SH-SY5Y (cell line): ENCODE data around the gene LYPD6B.

Experiments
- GATA2 ChIP-seq: IDR thresholded peaks from 2 replicates; pipeline ENCODE4 v1.6.1; 2011; ENCODE audit warnings: mild to moderate bottlenecking, low read depth, low read length
- GATA3 ChIP-seq: IDR thresholded peaks from 2 replicates; pipeline ENCODE4 v1.6.1; 2011; ENCODE audit warnings: low read depth, mild to moderate bottlenecking, low read length, moderate library complexity

GRCh38 chr2:149047118-149047517, 8.6 kb downstream of the LYPD6B start:
- TF ChIP-seq GATA2 = no peak
- no peak for TF ChIP-seq GATA3
